Bronchial epithelial cell (primary cell): ENCODE data around the gene GMPR. TPM values are rescaled to one million over a fixed set of nuclear protein-coding genes. Genes with fewer than 3 reads are reported as not detected.

Source experiments
- DNase-seq: peaks from one replicate; pipeline ENCODE4 v3.0.0-alpha.2; 2010; ENCODE audit warnings: low read depth
- FAIRE-seq: peaks from 2 replicates; lab custom pipeline; 2011; peaks lifted over from hg19 to GRCh38; lab: Jason Lieb, UNC
- H3K27me3 ChIP-seq: 2 replicates; pipeline ENCODE4 v1.5.1; 2011; ENCODE audit warnings: low read length; ENCODE audit not compliant: control insufficient read depth, insufficient read depth
- H3K36me3 ChIP-seq: 2 replicates; pipeline ENCODE4 v1.5.1; 2011; ENCODE audit warnings: low read length; ENCODE audit not compliant: control insufficient read depth, insufficient read depth
- H3K4me3 ChIP-seq: 2 replicates; pipeline ENCODE4 v1.5.1; 2011; ENCODE audit warnings: mild to moderate bottlenecking, low read depth, low read length, control low read depth
- total RNA-seq: library from RNA; depleted of rRNA; stranded (reverse); fragments of >200 nt; gene quantifications from 2 replicates; pipeline ENCODE4 v1.2.1, GENCODE V29; 2014
- TF ChIP-seq, protein P1 (sequence below): IDR thresholded peaks from 2 replicates; pipeline ENCODE4 v1.5.1; 2011; ENCODE audit warnings: mild to moderate bottlenecking, moderate library complexity, low read length, control low read depth, inconsistent platforms; ENCODE audit not compliant: insufficient read depth, severe bottlenecking

The GMPR gene
- total RNA-seq, 1 donor from 2014 or later, result 0.53 TPM

DNA sequence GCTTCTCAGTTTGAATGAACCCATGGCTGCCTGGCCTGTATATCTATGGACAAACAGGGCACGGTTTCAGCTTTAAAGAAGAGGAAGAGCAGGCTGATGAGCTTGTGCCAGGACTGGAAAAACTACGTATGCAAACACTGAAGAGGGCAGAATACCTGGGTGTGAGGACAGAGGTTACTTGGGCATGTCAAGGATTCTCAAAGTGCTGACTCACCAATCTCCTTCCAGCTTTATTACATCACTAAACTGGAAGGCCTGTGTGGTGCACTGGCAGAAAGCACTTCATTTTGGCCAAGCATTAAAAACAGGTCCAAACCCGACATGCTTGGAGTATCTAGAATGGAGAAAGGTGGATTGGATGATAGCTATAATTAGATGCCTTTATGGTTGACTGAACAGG is 95.2 kb downstream of the GMPR start:
- TF ChIP-seq, protein P1, sequence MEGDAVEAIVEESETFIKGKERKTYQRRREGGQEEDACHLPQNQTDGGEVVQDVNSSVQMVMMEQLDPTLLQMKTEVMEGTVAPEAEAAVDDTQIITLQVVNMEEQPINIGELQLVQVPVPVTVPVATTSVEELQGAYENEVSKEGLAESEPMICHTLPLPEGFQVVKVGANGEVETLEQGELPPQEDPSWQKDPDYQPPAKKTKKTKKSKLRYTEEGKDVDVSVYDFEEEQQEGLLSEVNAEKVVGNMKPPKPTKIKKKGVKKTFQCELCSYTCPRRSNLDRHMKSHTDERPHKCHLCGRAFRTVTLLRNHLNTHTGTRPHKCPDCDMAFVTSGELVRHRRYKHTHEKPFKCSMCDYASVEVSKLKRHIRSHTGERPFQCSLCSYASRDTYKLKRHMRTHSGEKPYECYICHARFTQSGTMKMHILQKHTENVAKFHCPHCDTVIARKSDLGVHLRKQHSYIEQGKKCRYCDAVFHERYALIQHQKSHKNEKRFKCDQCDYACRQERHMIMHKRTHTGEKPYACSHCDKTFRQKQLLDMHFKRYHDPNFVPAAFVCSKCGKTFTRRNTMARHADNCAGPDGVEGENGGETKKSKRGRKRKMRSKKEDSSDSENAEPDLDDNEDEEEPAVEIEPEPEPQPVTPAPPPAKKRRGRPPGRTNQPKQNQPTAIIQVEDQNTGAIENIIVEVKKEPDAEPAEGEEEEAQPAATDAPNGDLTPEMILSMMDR, result no peak
- Histone ChIP-seq H3K4me3 (no peak overlapping the region), H3K36me3 (no peaks in the 10 kb centered on the region), H3K27me3 (no peaks in the 10 kb centered on the region)
- DNase-seq (peak; percentile 93), FAIRE-seq (no peak)

DNA sequence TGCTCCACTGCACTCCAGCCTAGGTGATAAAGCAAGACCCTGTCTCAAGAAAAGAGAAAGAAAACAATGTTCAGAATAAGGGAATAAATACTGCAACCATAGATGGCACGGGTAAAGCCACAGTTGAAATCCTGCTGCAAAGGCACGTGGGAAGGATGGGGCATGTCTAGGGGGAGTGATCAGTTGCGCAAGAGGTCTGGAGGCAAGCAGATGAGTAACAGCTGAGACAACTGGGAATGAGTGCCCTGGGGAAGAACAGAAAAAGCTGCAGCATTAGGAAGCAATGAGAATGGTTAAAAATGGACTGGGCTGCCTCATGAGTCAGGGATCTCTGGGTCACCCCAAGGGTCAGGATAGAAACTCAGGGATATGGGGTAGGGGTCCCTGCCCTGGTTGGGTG is 96.3 kb downstream of the GMPR start:
- H3K27me3 ChIP-seq, result no peaks in the 10 kb centered on the region
- DNase-seq, result peak; percentile 91
- no peak overlapping the region for H3K4me3 ChIP-seq
- FAIRE-seq, result peak; percentile 70
- H3K36me3 ChIP-seq, result no peaks in the 10 kb centered on the region
- TF ChIP-seq, protein P1, result no peak

DNA sequence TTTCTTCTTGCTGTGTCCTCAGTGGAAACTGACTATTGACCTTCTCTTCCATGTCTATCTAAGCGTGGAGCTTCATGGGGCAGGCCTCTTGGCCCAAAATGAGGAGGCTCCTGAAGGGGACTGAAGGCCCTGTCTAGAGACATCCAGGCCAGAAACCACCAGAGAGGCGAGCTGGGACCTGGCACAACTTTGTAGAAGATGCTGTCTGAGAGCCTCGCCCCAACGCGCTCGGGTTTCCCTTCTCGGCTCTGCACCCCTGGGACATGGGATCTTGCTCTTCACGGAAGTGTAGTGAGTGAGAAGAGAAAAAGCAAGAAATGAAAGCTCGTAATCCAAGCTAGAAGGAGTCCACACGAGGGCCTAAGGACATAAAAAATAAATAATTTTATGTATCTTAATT is 96.8 kb downstream of the GMPR start:
- no peak for DNase-seq
- FAIRE-seq, result no peak
- Histone ChIP-seq H3K27me3 (no peaks in the 10 kb centered on the region), H3K36me3 (no peaks in the 10 kb centered on the region), H3K4me3 (no peak overlapping the region)
- TF ChIP-seq, protein P1, result no peak

DNA sequence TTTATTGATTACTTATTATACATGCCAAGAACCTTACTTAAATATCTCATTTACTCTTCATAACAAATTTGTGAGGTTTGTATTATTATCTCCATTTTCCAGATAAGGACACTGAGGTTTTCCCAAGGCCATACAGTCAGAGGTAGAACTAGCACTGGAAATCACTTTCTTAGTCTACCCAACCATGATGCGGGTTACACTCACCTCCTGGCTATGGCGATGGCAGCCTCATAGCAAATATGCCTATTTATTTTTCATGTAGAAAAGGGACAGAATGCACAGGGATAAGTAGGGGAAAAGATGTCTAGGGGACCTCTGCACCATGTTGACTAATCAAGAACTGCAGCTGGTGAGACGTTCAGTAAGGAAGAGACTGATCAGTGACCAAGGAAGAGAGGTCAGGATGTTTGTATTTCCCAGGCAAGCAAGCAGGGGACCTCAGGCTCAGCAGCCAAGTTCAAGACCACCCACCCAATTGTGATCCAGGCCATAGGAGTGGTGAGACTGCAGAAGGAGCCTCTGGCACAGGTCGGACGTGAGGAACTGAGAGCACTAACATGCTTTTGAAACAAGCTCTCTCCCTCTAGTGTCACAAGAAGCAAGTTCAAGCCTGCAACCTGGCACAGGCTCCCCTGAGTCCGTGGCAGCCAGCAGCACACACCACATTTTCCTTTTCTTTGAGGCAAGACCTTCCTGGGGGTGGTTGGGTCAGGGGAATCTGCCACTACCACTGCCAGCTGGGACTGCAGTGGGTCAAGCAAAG is 97.8 kb downstream of the GMPR start:
- Histone ChIP-seq H3K4me3 (no peak overlapping the region), H3K27me3 (no peaks in the 10 kb centered on the region), H3K36me3 (no peaks in the 10 kb centered on the region)
- DNase-seq (peak; percentile 74), FAIRE-seq (no peak)
- TF ChIP-seq, protein P1, result peak; percentile 51

DNA sequence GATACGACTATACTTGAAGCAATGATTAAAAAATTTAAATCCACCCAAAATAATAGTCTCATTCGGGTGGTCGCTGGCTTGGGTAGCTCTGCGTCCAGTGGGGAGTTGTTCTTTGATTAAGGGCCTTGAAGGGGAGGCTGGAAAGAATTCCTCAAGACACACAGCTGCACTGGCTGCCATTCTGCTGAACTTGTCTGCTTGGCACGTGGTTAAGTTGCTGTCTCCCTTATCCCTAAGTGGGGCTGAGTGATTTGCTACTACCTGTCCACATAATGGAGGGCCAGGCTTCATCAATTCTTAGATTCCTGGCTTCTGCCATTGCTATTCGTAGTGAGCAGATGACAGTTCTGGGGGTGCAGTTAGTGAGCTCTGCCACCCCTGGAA is 98.5 kb downstream of the GMPR start:
- H3K27me3 ChIP-seq, result no peaks in the 10 kb centered on the region
- FAIRE-seq (no peak), DNase-seq (no peak)
- no peak overlapping the region for H3K4me3 ChIP-seq
- no peaks in the 10 kb centered on the region for H3K36me3 ChIP-seq
- TF ChIP-seq, protein P1, result no peak
